GM10248 (cell line): Measurements from ENCODE around the gene RDH16.
"Not testable (repeated sequence)": the region's sequence is repeated elsewhere in the genome, so short reads cannot be mapped to it uniquely, and the experiment has no call there.

Experiments used
- CTCF ChIA-PET: fragments of 300-600 bp; sonication (Branson Sonifier 250); formaldehyde crosslinking; extraction: SDS; loops from one replicate; lab custom pipeline; 2021; ENCODE audit warnings: antibody characterized with exemption; lab: Yijun Ruan, JAX
- POLR2A ChIA-PET: fragments of 350-650 bp; sonication (Branson Sonifier 250); formaldehyde crosslinking; extraction: SDS; loops from one replicate; lab custom pipeline; 2020; ENCODE audit warnings: antibody characterized with exemption; lab: Yijun Ruan, JAX
- DNase-seq: peaks from one replicate; pipeline ENCODE4 v3.0.0; 2012; ENCODE audit errors: extremely low spot score
- CTCF ChIP-seq: IDR thresholded peaks from 2 replicates; pipeline ENCODE4 v1.5.1; 2012; ENCODE audit warnings: mild to moderate bottlenecking, low read depth; ENCODE audit errors: extremely low read depth, missing control alignments, control extremely low read depth

The RDH16 gene

DNA sequence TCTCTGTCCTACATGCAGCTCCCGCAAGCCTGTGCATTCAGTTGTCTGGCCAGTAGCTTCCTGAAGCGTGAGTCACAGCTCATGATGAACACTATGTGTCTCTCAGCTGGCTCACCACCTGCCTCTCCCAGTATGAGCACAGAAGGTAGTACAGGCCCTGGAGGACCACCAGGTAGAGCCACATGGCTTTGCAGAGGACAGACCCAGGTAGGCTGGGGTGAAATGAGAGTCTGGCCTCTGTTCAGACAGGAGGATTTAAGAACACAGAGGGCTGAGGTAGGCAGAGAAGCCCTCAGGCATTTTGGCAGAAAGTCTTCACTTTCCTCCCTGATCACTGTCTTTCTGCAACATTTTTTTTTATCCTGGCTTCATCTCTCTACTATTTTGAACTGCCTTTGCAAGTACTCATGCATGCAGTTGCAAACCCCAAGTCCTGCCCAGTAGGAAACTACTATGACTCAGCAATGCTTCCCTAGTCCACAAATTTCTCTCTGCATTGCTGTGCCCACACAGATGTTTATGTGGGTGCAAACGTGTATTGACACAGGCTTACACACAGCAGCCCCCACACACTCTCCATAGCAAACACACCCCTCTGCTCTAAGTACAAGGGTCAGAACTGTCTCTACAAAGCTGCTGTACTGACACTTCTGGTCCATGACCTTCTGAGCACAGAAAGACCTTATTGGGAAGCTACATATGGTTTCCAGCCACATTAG is 15.9 kb downstream of the RDH16 start:
- no peak for DNase-seq
- ChIA-PET POLR2A (no interaction called here), CTCF (no interaction called here)
- TF ChIP-seq CTCF = no peak

- DNase-seq, CTCF ChIA-PET, POLR2A ChIA-PET: not testable (repeated sequence)
Observed at GRCh38 chr12:56940942-56941298, 16.5 kb downstream of the RDH16 start.

- TF ChIP-seq CTCF = no peak
- no peak for DNase-seq
- ChIA-PET POLR2A (no interaction called here), CTCF (no interaction called here)
Observed at GRCh38 chr12:56935752-56936151, 21.7 kb downstream of the RDH16 start.

DNA sequence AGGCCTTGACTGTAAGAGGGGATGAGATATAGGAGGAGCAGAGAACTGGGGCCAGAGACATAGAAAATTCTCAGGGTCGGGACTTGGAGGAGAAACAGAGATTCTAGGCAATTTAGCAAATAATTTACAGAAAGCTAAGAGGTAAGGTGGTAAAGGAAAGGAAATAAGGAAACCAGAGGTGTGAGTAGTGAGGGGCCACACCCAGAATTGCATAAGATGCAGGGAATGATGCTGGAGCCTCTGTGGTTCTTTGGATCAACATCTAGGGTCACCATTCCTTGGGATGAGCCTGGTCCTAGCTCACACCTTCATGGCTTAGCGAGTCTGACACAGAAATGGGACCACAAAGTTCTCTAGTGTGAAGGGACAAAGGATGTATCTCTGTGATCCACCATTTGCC is 22.3 kb downstream of the RDH16 start:
- POLR2A ChIA-PET = no interaction called here

GRCh38 chr12:56933826-56934625 is 23.4 kb downstream of the RDH16 start, which contains the start of gene SDR9C7:
Gene SDR9C7 (minus strand): TSS chr12:56934408. CDS start chr12:56934261, 147 bp downstream.
- no peak for TF ChIP-seq CTCF
- CTCF ChIA-PET = no interaction called here
- POLR2A ChIA-PET = no interaction called here
- DNase-seq = no peak

More for the DNA sequence above, 22.3 kb downstream of the RDH16 start:
- no peak for DNase-seq
- CTCF ChIA-PET = no interaction called here
- TF ChIP-seq CTCF = no peak

- ChIA-PET POLR2A (no interaction called here), CTCF (interaction anchor here (0.9 to 1.2 kb wide), 2 partner anchors 12 to 48 kb away, joined by 3 read pairs; no protein-coding TSS in a partner anchor)
- no peak for DNase-seq
- TF ChIP-seq CTCF = no peak
Observed at GRCh38 chr12:56932867-56933266, 24.5 kb downstream of the RDH16 start.

DNA sequence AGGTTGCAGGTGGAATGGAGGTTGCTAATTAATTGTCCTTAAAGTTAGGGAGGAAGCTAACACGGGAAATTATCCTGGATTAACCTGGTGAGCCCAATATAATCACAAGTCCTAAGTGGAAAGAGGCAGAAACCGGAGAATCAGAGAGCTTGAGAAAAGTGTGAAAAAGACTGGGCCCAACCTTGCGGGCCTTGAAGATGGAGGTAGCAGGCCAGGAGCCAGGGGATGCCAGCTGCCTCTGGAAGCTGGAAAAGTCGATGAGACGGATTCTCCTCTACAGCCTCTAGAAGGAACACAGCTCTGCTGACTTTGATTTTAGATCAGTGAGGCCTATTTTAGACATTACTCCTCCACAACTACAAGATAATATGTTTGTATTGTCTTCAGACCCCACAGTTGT is 25.3 kb downstream of the RDH16 start:
- no peak for DNase-seq
- no peak for TF ChIP-seq CTCF
- ChIA-PET CTCF (interaction anchor here (0.9 to 1.2 kb wide), 2 partner anchors 11 to 49 kb away, joined by 3 read pairs; no protein-coding TSS in a partner anchor), POLR2A (no interaction called here)
